ENCODE measurements around the gene SUMO2. TPM values are rescaled to one million over a fixed set of nuclear protein-coding genes. Genes with fewer than 3 reads are reported as not detected.

Gene SUMO2
- total RNA-seq, 2 experiments from 2014 or later = 634 to 647 TPM

DNA sequence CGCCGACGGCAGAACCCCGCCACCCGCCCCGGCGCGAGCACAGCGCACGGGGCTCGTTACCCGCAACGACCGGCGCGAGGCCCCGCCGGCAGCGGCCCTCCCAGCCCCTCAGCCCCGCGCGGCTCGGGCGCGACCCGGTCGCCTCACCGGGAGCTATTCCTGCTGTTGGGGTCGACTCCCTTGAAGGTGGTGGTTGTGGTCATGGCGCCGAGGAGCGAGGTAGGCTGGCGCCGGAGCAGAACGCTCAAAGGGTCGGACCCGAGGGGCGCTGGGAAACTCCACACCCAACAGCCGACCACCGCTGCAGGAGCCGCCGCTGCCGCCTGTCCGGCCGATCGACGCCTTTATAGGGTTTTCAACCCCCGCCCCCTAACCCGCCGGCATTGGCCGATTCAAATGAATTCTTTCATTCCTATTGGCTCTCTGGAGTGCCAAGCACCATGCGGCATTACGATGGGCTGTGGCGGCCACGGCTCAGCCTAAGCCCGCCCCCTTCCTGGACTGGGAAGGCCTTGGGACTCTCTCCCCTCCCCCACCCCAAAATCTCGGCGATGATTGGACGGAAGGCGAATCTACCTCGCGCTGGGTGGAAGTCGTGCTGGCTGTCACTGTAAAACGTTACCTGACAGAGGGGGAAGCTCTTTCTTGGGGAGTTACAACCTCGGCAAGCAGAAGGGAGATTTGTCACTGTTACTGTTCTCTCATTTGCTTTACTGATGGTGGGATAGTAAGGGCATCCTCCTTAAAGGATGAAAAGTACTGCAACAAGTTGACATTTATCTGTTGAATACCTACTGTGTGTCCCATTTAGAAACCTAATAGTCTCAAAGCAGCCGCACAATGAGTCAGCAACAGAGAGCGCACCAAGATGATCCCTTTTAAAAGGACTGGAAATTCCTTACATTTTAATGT is 28.3 kb downstream of the SUMO2 start, which contains the start of gene JPT1:
JPT1 (minus strand) TSS at position 318 of the 912 bp plus-strand sequence; CDS start at position 203, 115 bp downstream.
- ChIA-PET CTCF (interaction anchor here (1.0 to 2.8 kb wide), 5 partner anchors 17 to 120 kb away, joined by 3 to 8 read pairs (median 4); partner anchors contain the start of gene NUP85), POLR2A (interaction anchor here (0.6 to 1.8 kb wide), 9 partner anchors 9 to 407 kb away, joined by 3 to 7 read pairs (median 4); partner anchors contain the start of gene SUMO2)

DNA sequence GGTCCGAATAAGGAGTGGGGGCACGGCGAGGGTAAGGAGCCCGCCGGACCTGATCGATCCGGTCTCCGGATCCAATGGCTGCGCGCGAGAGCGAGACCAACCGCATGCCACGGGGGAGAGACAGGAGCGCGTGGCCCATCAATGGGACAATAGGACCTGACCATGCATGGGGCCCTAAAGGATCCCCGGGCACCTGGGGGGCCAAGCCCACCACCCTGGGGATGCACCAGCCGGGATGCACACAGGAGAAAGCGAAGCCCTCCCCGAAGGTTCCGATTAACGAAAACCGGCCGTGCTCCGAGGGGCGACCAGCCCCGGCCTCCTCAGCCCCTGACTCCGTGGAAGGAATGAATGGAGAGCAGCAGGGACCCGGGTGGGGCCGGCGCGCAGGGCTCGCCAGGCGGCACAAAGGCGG is 29.0 kb downstream of the SUMO2 start:
- CTCF ChIA-PET = interaction anchor here (1.0 to 1.1 kb wide), 2 partner anchors 52 to 119 kb away, joined by 3 read pairs; partner anchors contain the start of gene NUP85

DNA sequence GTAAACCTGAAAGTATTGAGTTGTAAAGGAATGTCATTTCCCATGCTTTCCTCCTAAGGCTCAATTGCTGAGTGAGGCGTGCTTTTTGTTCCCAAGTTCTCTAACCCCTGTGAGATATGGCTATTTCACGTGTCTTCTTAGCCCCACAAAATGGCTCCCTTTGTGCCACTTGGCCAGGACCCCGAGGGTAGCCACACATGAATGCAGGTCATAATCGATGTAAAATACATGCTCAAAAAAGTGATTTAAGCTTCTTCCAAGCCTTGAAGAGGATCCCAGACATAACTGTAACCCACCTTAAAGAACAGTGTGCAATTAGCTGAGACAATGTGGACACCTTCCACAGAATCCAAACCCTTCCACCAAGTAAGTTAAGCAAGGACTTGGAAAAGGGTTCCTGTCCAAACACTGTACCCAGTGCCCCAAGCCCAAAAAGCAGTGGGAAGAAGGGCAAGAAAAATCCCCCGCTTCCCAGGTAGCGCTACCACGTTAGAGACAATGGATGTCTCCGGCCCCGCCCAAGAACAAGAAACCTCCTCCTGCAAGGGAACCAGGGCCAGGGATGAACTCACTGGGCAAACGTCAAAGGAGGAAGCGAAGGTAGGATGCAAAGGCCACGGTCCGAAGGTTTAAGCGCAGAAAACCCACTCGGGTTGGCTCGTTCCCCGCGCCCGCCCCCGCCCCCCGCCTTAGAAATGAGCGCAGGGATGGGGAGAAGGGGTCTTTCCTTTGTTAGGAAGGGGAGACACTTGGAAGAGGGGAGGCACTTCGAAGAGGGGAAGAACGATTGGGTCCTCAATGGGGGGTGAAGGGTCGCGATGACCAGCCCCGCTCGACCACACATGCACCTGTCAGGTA is 29.6 kb downstream of the SUMO2 start:
- CTCF ChIA-PET = no interaction called here
- POLR2A ChIA-PET = no interaction called here

More for the DNA sequence above, 29.0 kb downstream of the SUMO2 start:
- POLR2A ChIA-PET = interaction anchor here (0.6 to 1.8 kb wide), 5 partner anchors 10 to 40 kb away, joined by 3 to 7 read pairs (median 4); partner anchors contain the start of gene SUMO2

DNA sequence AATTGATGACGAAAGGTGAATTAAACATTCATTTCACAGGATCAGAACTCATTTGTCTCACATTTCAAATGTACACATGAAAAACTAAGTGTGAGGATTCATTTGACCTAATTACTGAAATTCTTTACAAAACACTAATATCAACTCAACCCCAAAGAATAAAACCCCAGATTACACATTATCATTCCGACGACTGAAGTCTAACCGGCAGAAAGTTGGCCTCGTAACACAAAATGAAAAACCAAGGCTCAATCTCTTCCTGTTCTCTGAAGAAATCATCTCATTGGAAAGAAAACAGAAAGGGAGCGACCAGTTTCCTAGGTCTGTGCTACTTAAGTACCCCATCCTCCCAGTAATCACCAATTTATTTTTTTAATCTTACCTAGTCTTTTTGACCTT is 30.2 kb downstream of the SUMO2 start:
- ChIA-PET POLR2A (no interaction called here), CTCF (no interaction called here)

DNA sequence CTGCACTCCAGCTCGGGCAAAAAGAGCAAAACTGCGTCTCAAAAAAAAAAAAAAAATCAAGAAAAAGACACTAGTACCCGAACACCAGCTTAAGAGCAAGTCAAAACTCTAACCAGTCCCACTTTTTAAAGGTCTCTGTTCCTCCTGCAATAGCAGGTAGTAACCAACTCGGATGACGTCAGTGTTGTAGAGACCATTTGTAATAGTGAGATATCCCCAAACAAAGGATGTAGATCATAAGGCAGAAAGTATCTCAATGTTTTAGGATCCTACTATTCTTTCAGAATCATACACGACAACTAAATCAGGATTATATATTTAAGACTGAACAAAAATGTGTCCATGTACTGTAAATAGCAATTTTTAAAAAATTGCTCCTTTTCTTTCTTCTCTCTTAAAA is 30.8 kb downstream of the SUMO2 start:
- POLR2A ChIA-PET = interaction anchor here (0.5 to 1.1 kb wide), 2 partner anchors 13 to 21 kb away, joined by 3 read pairs; partner anchors contain the start of gene NT5C

DNA sequence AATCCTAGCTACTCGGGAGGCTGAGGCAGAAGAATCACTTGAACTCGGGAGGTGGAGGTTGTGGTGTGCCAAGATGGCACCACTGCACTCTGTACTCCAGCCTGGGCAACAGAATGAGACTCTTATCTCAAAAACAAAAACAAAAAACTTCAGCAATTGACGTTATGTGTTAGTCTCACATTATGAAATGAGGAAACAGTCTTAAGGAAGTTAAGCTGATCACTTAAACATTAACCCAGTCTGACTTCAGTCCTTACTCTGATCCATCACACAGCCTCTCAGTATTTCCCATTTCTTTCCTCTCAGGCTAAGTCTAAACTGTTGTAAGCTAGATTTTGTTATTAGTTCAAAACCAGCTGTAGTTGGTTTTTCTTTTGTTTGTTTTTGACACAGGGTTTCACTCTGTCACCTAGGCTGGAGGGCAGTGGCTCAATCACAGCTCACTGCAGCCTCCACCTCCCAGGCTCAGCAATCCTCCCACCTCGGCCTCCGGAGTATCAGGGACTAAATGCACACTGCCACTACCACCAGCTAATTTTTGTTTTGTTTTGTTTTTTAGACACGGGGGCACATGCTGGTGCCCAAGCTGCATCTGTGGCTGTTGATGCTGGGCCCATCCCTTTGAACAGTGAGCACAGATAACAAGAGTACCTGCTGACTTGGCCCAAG is 34.7 kb downstream of the SUMO2 start:
- ChIA-PET CTCF (no interaction called here), POLR2A (no interaction called here)

More for the DNA sequence above, 30.8 kb downstream of the SUMO2 start:
- CTCF ChIA-PET = no interaction called here

DNA sequence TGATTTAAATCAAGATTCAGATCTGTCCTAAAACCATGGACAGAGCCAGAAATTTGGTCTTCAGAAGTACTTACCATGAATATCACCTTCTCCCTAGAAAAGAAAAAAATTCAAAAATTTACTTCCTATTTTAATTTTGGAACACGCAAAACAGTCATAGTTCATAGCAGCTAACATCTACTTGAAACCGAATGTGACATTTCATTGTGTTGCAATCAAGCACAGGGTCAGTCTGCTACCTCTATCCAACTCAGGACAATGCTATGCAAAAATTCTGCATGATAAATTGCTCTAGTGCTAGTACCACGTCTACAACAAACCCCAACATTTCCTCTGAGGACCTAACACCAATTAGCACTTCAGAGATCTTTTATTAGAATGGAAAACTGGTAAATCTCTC is 36.2 kb downstream of the SUMO2 start:
- CTCF ChIA-PET = no interaction called here
- POLR2A ChIA-PET = no interaction called here

DNA sequence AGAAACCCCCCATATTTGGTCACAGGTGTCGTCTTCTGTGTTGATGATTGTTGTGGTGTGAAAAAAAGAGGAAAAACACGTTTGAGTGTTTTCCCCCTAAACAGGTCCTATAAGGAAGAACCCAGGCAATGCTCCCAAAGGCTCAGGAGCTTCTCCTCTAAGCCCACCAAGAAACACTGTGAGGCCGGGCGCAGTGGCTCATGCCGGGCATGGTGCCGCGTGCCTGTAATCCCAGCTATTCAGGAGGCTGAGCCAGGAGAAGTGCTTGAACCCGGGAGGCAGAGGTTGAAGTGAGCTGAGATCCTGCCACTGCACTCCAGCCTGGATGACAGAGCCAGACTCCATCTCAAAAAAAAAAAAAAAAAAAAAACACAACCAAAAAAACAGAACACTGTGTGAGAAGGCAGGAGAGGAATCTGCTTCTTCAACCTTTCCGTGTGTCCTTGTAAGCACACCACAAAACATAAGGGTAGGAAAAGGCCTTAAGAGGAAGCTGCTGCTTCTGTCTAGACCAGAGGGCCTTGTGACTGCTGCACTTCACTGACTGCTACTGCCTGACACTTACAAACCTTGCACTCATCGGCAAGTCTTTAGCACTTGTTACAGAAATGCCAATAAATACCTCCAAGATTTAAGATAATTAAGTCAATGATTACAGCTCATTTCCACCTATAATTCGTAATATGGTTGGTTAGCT is 37.8 kb downstream of the SUMO2 start:
- CTCF ChIA-PET = interaction anchor here (0.5 to 1.7 kb wide), 4 partner anchors 15 to 159 kb away, joined by 4 to 7 read pairs (median 6); partner anchors contain the start of gene NT5C

DNA sequence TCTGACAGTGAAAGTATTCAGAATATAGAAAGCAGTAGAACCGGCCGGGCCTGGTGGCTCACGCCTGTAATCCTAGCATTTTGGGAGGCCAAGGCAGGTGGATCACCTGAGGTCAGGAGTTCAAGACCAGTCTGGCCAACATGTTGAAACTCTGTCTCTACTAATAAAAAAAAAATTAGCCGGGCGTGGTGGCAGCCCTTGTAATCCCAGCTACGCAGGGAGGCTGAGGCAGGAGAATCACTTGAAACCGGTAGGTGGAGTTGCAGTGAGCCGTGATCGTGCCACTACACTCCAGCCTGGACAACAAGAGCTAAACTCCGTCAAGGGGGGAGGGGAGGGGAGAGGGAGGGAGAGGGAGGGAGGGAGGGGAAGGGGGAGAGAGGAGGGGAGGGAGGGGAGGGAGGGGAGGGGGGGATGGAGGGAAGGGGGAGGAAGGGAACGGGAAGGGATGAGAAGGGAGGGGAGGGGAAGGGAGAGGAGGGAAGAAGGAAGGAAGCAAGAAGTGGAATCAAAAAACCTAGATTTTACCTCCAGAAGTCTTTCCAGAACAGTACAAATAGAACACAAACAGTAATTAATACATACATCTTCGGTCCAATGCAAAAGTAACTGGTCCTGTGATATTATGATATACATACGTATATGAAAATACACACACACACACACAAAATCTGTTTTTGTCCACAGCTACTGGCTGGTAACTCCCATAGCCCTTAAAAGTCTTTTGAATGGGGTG is 40.4 kb downstream of the SUMO2 start:
- ChIA-PET POLR2A (no interaction called here), CTCF (interaction anchor here (2.2 kb wide), 1 partner anchor 11 kb away, joined by 9 read pairs; the partner anchor contains the start of gene NT5C)

More for the DNA sequence above, 37.8 kb downstream of the SUMO2 start:
- POLR2A ChIA-PET = no interaction called here

DNA sequence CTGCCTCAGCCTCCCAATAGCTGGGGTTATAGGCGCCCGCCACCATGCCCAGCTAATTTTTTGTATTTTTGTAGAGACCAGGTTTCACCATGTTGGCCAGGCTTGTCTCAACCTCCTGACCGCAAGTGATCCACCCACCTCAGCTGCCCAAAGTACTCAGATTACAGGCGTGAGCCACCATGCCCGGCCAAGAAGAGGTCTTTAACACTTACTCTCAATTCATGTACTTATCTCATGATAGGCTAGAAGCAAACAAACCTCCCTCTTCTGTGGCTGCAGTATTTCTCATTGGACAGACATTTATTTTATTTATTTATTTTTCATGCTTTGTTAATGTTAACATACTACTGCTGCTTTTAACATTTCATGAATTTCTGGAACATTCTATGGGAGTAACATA is 44.2 kb downstream of the SUMO2 start:
- ChIA-PET POLR2A (interaction anchor here (0.7 kb wide), 1 partner anchor 13 kb away, joined by 3 read pairs; no protein-coding TSS in a partner anchor), CTCF (interaction anchor here (0.6 to 1.7 kb wide), 2 partner anchors 33 to 78 kb away, joined by 3 read pairs; no protein-coding TSS in a partner anchor)

DNA sequence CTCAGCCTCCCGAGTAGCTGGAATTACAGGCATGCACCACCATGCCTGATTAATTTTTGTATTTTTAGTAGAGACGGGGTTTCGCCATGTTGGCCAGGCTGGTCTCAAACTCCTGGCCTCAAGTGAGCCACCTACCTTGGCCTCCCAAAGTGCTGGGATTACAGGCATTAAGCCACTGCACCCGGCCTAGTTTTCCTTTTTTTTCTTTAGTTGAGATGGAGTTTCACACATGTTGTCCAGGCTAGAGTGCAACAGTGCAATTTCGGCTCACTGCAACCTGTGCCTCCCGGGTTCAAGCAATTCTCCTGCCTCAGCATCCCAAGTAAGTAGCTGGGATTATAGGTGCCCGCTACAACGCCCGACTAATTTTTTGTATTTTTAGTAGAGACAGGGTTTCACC is 45.0 kb downstream of the SUMO2 start:
- ChIA-PET CTCF (interaction anchor here (0.6 to 1.7 kb wide), 3 partner anchors 12 to 79 kb away, joined by 3 read pairs; no protein-coding TSS in a partner anchor), POLR2A (interaction anchor here (0.5 kb wide), 1 partner anchor 113 kb away, joined by 6 read pairs; no protein-coding TSS in a partner anchor)

DNA sequence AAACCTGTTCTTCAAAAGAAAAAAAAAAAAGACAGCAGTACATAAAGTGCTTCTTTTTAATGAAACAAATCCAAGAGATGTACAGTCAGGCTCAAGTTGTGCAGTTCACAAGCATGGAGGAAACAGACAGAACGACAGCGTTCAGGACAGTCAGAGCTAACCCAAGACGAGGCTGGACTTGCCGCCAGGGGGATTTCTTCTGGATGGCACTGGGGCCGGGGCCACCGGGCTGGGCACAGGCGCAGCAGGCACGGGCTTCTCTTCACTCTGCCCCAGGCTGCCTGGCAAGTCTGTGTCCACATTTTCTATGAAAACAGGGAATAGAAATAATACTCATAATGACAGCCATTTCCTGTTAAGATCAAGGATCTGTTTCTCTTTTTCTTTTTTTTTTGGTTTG is 46.8 kb downstream of the SUMO2 start:
- CTCF ChIA-PET = interaction anchor here (0.6 to 0.7 kb wide), 2 partner anchors 35 to 106 kb away, joined by 3 to 4 read pairs; no protein-coding TSS in a partner anchor
- POLR2A ChIA-PET = no interaction called here

DNA sequence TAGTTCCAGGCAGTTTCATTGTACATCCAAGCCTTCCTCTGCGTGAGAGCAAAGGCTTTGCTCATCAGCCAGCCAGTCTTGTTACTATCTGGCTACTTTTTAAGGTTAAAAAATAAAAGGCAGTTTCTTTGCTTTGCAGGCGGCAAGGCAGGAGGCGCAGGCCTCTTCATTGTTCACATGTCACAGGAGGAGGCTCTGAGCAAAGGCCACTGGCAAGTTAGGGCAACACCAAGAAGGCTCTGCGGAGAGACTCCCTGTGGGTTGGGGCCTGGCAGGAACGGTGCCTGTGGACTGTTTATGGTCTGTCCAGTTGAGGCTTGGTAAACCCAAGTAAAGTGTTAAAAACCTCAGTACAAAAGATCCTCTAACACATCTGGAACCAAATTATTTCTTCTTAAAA is 47.3 kb downstream of the SUMO2 start:
- CTCF ChIA-PET = interaction anchor here (0.6 to 0.7 kb wide), 2 partner anchors 35 to 107 kb away, joined by 3 to 4 read pairs; no protein-coding TSS in a partner anchor
- POLR2A ChIA-PET = no interaction called here

DNA sequence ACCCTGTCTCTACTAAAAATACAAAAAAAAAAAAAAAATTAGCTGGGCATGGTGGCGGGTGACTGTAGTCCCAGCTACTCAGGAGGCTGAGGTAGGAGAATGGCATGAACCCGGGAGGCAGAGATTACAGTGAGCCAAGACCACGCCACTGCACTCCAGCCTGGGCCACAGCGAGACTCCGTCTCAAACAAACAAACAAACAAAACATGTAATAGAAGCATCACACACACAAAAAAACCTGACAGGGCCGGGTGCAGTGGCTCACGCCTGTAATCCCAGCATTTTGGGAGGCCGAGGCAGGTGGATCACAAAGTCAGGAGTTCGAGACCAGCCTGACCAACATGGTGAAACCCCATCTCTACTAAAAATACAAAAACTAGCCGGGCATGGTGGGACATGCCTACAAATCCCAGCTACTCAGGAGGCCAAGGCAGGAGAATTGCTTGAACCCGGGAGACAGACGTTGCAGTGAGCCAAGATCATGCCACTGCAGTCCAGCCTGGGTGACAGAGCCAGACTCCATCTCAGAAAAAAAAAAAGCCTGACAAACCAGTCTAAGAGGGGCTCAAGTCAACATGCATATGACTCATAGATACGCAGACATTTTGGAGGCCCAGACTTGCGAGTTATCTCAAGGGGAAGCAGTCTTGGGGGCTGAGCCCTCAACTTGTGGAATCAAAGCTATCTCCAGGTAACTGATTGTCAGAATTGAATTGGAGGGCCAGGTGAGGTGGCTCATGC is 49.0 kb downstream of the SUMO2 start:
- ChIA-PET POLR2A (interaction anchor here (0.7 to 1.0 kb wide), 2 partner anchors 20 to 100 kb away, joined by 3 to 4 read pairs; no protein-coding TSS in a partner anchor), CTCF (interaction anchor here (0.7 to 1.7 kb wide), 3 partner anchors 16 to 54 kb away, joined by 3 to 4 read pairs (median 3); no protein-coding TSS in a partner anchor)

DNA sequence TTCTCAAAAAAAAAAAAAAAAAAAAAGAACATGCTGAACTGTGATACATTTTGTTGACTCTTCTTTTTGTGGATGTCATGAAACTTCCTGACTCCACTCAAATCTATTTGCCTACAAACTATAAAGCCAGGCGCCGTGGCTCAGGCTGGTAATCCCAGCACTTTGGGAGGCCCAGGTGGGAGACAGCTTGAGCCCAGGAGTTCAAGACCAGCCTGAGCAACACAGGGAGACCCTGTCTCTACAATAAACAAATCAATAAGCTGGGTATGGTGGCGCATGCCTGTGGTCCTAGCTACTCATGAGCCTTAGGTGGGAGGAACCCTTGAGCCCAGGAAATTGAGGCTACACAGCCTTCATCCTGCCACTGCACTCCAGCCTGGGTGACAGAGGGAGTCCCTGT is 49.8 kb downstream of the SUMO2 start:
- ChIA-PET CTCF (interaction anchor here (0.7 to 1.7 kb wide), 3 partner anchors 19 to 66 kb away, joined by 3 to 4 read pairs (median 4); no protein-coding TSS in a partner anchor), POLR2A (interaction anchor here (0.7 kb wide), 1 partner anchor 630 kb away, joined by 8 read pairs; no protein-coding TSS in a partner anchor)

Data from activated CD8-positive, alpha-beta memory T cell treated with anti-CD3 and anti-CD28 coated beads for 36 hours (primary cell).